K562 (cell line): Measurements from ENCODE around the gene UBN1. TPM values are rescaled to one million over a fixed set of nuclear protein-coding genes. Genes with fewer than 3 reads are reported as not detected.
A peak's percentile ranks its signal among the peaks of the same experiment; 100 is the strongest.
"Not testable (repeated sequence)": the region's sequence is repeated elsewhere in the genome, so short reads cannot be mapped to it uniquely, and the experiment has no call there.

ENCODE experiments used
- ATAC-seq: fragments of 200-7000 bp; cut with Tn5 transposase; 3 replicates; pipeline ENCODE4 v1.9.1; 2020; ENCODE audit warnings: moderate library complexity
- BruUV-seq: library from RNA; stranded (reverse); fragments of 400-500 nt; replicated peaks from 2 replicates; lab custom pipeline; 2021; lab: Mats Ljungman, UMichigan
- CTCF ChIA-PET: fragments of 300-600 bp; formaldehyde crosslinking; extraction: SDS; loops from one replicate; lab custom pipeline; 2021; ENCODE audit warnings: low intra/inter-chr PET ratio; lab: Yijun Ruan, JAX
- POLR2A ChIA-PET: fragments of 300-600, 350-650 bp; sonication (Branson Sonifier 250); formaldehyde crosslinking; extraction: SDS; loops from one replicate; lab custom pipeline; 2021; ENCODE audit warnings: antibody characterized with exemption, inconsistent platforms; lab: Yijun Ruan, JAX
- DNase-seq, 4 experiments: peaks; one replicate each; pipeline versions ENCODE4 v3.0.0 to v3.0.0-alpha.2; 2011 to 2018; ENCODE audit warnings: low spot score in 3 of 4, mixed read lengths in 3 of 4; ENCODE audit errors: extremely low read depth in 1 of 4
- FAIRE-seq: peaks from 2 replicates; lab custom pipeline; 2011; peaks lifted over from hg19 to GRCh38; lab: Jason Lieb, UNC
- H2AFZ ChIP-seq: 2 replicates; pipeline ENCODE4 v1.6.0; 2011; ENCODE audit warnings: low read depth, low read length, control low read depth, inconsistent platforms
- H3K27ac ChIP-seq: fragments of 200-600 bp; 3 replicates; pipeline ENCODE4 v1.8.0; 2011; ENCODE audit warnings: low read depth, mild to moderate bottlenecking, control low read depth, inconsistent platforms, low read length, moderate library complexity, mixed read lengths; ENCODE audit errors: extremely low read depth
- H3K27me3 ChIP-seq, 2 experiments: fragments of 300-600 bp in 1 of 2; 2 replicates in 1 of 2; 3 replicates in 1 of 2; pipeline versions ENCODE4 v1.6.0 to v1.8.0; 2011; ENCODE audit warnings: inconsistent platforms in 2 of 2, low read length in 2 of 2, mild to moderate bottlenecking in 1 of 2, mixed read lengths in 1 of 2, moderate library complexity in 1 of 2; ENCODE audit not compliant: control insufficient read depth in 2 of 2, insufficient read depth in 2 of 2
- H3K36me3 ChIP-seq: fragments of 300-600 bp; 3 replicates; pipeline ENCODE4 v1.8.0; 2011; ENCODE audit warnings: mild to moderate bottlenecking, low read length, inconsistent platforms; ENCODE audit not compliant: control insufficient read depth, insufficient read depth
- H3K4me1 ChIP-seq, 2 experiments: fragments of 200-600 bp in 1 of 2; replicated peaks in 1 of 2; 2 replicates in 1 of 2; 3 replicates in 1 of 2; pipeline versions ENCODE4 v1.5.1 to v1.8.0; 2011; ENCODE audit warnings: inconsistent platforms in 2 of 2, low read length in 2 of 2, mild to moderate bottlenecking in 1 of 2, mixed read lengths in 1 of 2, moderate library complexity in 1 of 2; ENCODE audit not compliant: control insufficient read depth in 2 of 2, insufficient read depth in 2 of 2
- H3K4me2 ChIP-seq: 2 replicates; pipeline ENCODE4 v1.6.1; 2011; ENCODE audit warnings: low read length, control low read depth, inconsistent platforms, mixed read lengths; ENCODE audit not compliant: insufficient read depth
- H3K4me3 ChIP-seq: fragments of 200-600 bp; sonication (generic), shearing (Covaris generic); 2 replicates; pipeline ENCODE4 v1.5.1; 2016; ENCODE audit warnings: control low read depth, inconsistent platforms
- H3K79me2 ChIP-seq: fragments of 200-600 bp; 3 replicates; pipeline ENCODE4 v1.8.0; 2011; ENCODE audit warnings: low read length, inconsistent platforms; ENCODE audit not compliant: control insufficient read depth, insufficient read depth
- H3K9ac ChIP-seq, 2 experiments: 2 replicates each; pipeline versions ENCODE4 v1.6.0 to v1.6.1; 2011; ENCODE audit warnings: low read depth in 2 of 2, low read length in 2 of 2, control low read depth in 1 of 2, inconsistent platforms in 1 of 2, mild to moderate bottlenecking in 1 of 2, mixed read lengths in 1 of 2; ENCODE audit not compliant: insufficient read depth in 1 of 2
- H3K9me1 ChIP-seq: one replicate; pipeline ENCODE4 v1.6.0; 2011; ENCODE audit warnings: inconsistent platforms, mild to moderate bottlenecking, low read length, moderate library complexity; ENCODE audit not compliant: control insufficient read depth, insufficient read depth
- H3K9me3 ChIP-seq: replicated peaks from 2 replicates; pipeline ENCODE4 v1.5.1; 2011; ENCODE audit warnings: low read depth, low read length, inconsistent platforms; ENCODE audit not compliant: control insufficient read depth, insufficient read depth
- H4K20me1 ChIP-seq: replicated peaks from 2 replicates; pipeline ENCODE4 v1.6.1; 2011; ENCODE audit warnings: low read length, inconsistent platforms, mixed read lengths; ENCODE audit not compliant: control insufficient read depth, insufficient read depth
- LEF1 ChIP-seq: fragments of 450-650 bp; IDR thresholded peaks from 2 replicates; pipeline ENCODE4 v1.6.1; 2016; ENCODE audit warnings: mild to moderate bottlenecking
- MAFG ChIP-seq: fragments of 450-650 bp; conservative IDR thresholded peaks from 2 replicates; pipeline ENCODE4 v1.6.1; 2016; ENCODE audit warnings: missing genetic modification characterization, missing compliant biosample characterization
- MYC ChIP-seq, 2 experiments: fragments of 250-450 bp in 1 of 2; sonication (Bioruptor Pico) in 1 of 2; IDR thresholded peaks; 2 replicates each; pipeline versions ENCODE4 v1.5.1 to v1.6.1; 2012 to 2021; ENCODE audit warnings: low read depth in 2 of 2, borderline replicate concordance in 1 of 2, improper control_type of control experiment in 1 of 2, low read length in 1 of 2, mild to moderate bottlenecking in 1 of 2, moderate library complexity in 1 of 2
- POLR2AphosphoS2 ChIP-seq: IDR thresholded peaks from 2 replicates; pipeline ENCODE4 v1.6.1; 2012; ENCODE audit warnings: low read length, improper control_type of control experiment
- RBM14 ChIP-seq: fragments of 200-400 bp; formaldehyde crosslinking; IDR thresholded peaks from 2 replicates; pipeline ENCODE4 v1.6.1; 2018; ENCODE audit warnings: low read depth, mild to moderate bottlenecking, low read length, moderate library complexity, borderline replicate concordance; ENCODE audit not compliant: insufficient read depth
- ZNF146 ChIP-seq: IDR thresholded peaks from one replicate; pipeline ENCODE4 v1.6.1; 2018; ENCODE audit warnings: missing compliant biosample characterization; ENCODE audit not compliant: unreplicated experiment
- ZNF217 ChIP-seq: sonication (generic); formaldehyde crosslinking; IDR thresholded peaks from 2 replicates; pipeline ENCODE4 v1.8.0; 2022; ENCODE audit warnings: mild to moderate bottlenecking, missing genetic modification reagents
- WGBS: fragments of 100-300 bp; shearing (Covaris generic); methylation state at CpG from one replicate; pipeline ENCODE4 v1.1.6; 2016; ENCODE audit warnings: low coverage, mixed read lengths; ENCODE audit not compliant: insufficient coverage; ENCODE audit errors: missing lambda C conversion rate; 5-methylcytosine and 5-hydroxymethylcytosine counted together
- in situ Hi-C: fragments of 300-500 bp; cut with MboI; formaldehyde crosslinking; loops from 4 replicates; pipeline ENCODE4 v1.15.0; 2018; ENCODE audit warnings: inconsistent platforms, mixed read lengths
- intact Hi-C: fragments of 100-400 bp; cut with micrococcal nuclease; formaldehyde crosslinking; loops from 2 replicates; pipeline ENCODE4 v1.14.2; 2022
- polyA plus RNA-seq, 8 experiments: library from polyadenylated mRNA; depleted of rRNA in 4 of 8; stranded (reverse) in 5 of 8; unstranded in 3 of 8; fragments of >200 nt; fragmentation: Nextera tagmentation in 2 of 8; fragmentation: Illumina TruSeq in 1 of 8; extraction: Ambion mirVana in 2 of 8; extraction: Trizol in 1 of 8; gene quantifications; 2 replicates each; pipeline versions ENCODE4 v1.2.1 to v1.2.3, GENCODE V29; 2011 to 2014; ENCODE audit warnings: inconsistent platforms in 1 of 8, missing spikeins in 1 of 8
- total RNA-seq, 7 experiments: library from RNA; depleted of rRNA in 6 of 7; stranded (reverse); fragments of >200 nt in 6 of 7; fragmentation: Illumina TruSeq in 2 of 7; extraction: Trizol in 2 of 7; gene quantifications; 2 replicates each; pipeline versions ENCODE4 v1.2.1 to v1.2.3, GENCODE V29; 2011 to 2021; ENCODE audit warnings: low replicate concordance in 1 of 7
- TF ChIP-seq, protein P1 (sequence below): fragments of 200-800 bp; sonication (Bioruptor generic); IDR thresholded peaks from 2 replicates; pipeline ENCODE4 v1.6.1; 2017; ENCODE audit warnings: missing genetic modification characterization, missing compliant biosample characterization

The UBN1 gene
- total and polyA plus RNA-seq, 9 of the 15 experiments (the other 6 are each of a cell fraction or from before 2014, with no cell fraction given), result 1.5 to 45.7 (median 20.6) TPM

DNA sequence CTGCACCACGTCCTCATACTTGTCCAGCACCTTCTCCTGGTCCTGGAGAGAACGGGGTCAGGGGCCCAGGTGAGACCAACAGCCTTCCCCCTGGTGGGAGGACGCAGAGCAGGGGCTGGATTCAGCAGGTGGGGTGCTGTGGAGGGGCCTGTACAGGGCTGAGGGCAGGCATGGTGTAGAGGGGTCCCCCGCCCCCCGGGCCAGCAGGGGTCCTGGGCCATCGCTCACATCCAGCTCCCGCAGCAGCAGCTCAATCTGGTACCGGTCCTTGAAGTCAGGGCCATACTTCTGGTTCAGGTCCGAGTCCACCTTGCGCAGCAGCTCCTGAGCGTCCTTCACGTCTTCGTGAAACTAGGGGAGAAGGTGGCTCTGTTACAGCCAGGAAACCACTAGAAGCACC, 48.1 kb downstream of the UBN1 start:
- CTCF ChIA-PET, result no interaction called here

DNA sequence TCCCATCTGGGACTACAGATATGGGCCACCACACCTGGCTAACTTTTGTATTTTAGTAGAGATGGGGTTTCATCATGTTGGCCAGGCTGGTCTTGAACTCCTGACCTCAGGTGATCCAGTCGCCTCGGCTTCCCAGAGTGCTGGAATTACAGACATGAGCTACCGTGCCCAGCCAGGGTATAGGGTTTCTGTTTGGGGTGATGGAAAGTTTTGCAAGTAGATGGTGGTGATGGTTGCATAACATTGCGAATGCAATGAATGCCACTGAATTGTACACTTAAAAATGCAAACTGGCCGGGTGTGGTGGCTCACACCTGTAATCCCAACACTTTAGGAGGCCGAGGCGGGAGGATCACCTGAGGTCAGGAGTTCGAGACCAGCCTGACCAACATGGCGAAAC, 49.5 kb downstream of the UBN1 start:
- H3K4me3 ChIP-seq, H3K36me3 ChIP-seq, H3K27ac ChIP-seq, FAIRE-seq, ATAC-seq, H3K4me2 ChIP-seq, H4K20me1 ChIP-seq, CTCF ChIA-PET, H3K79me2 ChIP-seq, H3K9ac ChIP-seq, DNase-seq, H3K9me3 ChIP-seq, H3K9me1 ChIP-seq, intact Hi-C loops, in situ Hi-C loops, H2AFZ ChIP-seq, BruUV-seq: not testable (repeated sequence)
- Histone ChIP-seq H3K4me1 (peaks cover 0 to 47% of the 10 kb centered on the region in 2 experiments; a peak in 2 of 5 replicates), H3K27me3 (peaks cover 19 to 53% of the 10 kb centered on the region in 2 experiments; a peak in 3 of 5 replicates)
- WGBS, result 9% methylated on average over 9 of the region's 9 CpGs
- POLR2A ChIA-PET, result interaction anchor here (0.6 to 3.2 kb wide), 3 partner anchors 11 to 137 kb away, joined by 3 to 19 read pairs (median 4); partner anchors contain the start of gene NAGPA

More for the DNA sequence above, 48.1 kb downstream of the UBN1 start:
- Histone ChIP-seq H3K9me3 (no peaks in the 10 kb centered on the region; the same call in 1 of the 2 replicates), H3K27me3 (peaks cover 19 to 43% of the 10 kb centered on the region in 2 experiments; a peak in 3 of 5 replicates), H3K9ac (0 out of 4 replicates have a peak overlapping the region, but pooled peaks of 1 of the 2 experiments have one; percentile 17), H3K27ac (no peak overlapping the region), H3K9me1 (no peaks in the 10 kb centered on the region), H2AFZ (no peak overlapping the region), H3K4me2 (no peak overlapping the region), H3K36me3 (no peaks in the 10 kb centered on the region), H3K79me2 (no peaks in the 10 kb centered on the region), H3K4me3 (no peak overlapping the region), H4K20me1 (peaks cover 8% of the 10 kb centered on the region), H3K4me1 (peaks cover 0 to 49% of the 10 kb centered on the region in 2 experiments; a peak in 2 of 5 replicates)
- DNase-seq (no peak), FAIRE-seq (no peak), ATAC-seq (no peak)
- no TSS peak for BruUV-seq
- POLR2A ChIA-PET, result interaction anchor here (0.6 to 3.2 kb wide), 6 partner anchors 10 to 244 kb away, joined by 3 to 19 read pairs (median 4); no protein-coding TSS in a partner anchor
- in situ Hi-C loops, result no loop called here
- intact Hi-C loops, result no loop called here
- WGBS, result 23% methylated on average over 13 of the region's 13 CpGs
- TF ChIP-seq ZNF217 (CRISPR knock-in tag) (no peak), ZNF146 (CRISPR knock-in tag) (no peak), MAFG (tag) (no peak), POLR2AphosphoS2 (no peak), RBM14 (no peak), LEF1 (no peak), MYC (IDR thresholded peaks at IDR 0.05; ENCODE audit: low read depth, low read length) (no peak), MYC (CRISPR knock-in tag; IDR thresholded peaks at IDR 0.05; ENCODE audit: borderline replicate concordance, low read depth) (no peak)
- TF ChIP-seq, protein P1, sequence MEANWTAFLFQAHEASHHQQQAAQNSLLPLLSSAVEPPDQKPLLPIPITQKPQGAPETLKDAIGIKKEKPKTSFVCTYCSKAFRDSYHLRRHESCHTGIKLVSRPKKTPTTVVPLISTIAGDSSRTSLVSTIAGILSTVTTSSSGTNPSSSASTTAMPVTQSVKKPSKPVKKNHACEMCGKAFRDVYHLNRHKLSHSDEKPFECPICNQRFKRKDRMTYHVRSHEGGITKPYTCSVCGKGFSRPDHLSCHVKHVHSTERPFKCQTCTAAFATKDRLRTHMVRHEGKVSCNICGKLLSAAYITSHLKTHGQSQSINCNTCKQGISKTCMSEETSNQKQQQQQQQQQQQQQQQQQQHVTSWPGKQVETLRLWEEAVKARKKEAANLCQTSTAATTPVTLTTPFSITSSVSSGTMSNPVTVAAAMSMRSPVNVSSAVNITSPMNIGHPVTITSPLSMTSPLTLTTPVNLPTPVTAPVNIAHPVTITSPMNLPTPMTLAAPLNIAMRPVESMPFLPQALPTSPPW (CRISPR knock-in tag), result no peak
